ENCODE results near the gene INHBA. TPM values are rescaled to one million over a fixed set of nuclear protein-coding genes. Genes with fewer than 3 reads are reported as not detected.
A peak's percentile ranks its signal among the peaks of the same experiment; 100 is the strongest.

Gene INHBA
- total RNA-seq, 1 donor from 2014 or later = 103 TPM

GRCh38 chr7:41693150-41693997 lies 9.5 kb downstream of the INHBA start:
- TF ChIP-seq EZH2 (IDR thresholded peaks at IDR 0.05; ENCODE audit: insufficient read depth, low read length) = no peak
- peak; percentile 50 for TF ChIP-seq CTCF (IDR thresholded peaks at IDR 0.05; ENCODE audit: insufficient read depth, low read depth, low read length)
- Histone ChIP-seq H3K9ac (ENCODE audit: low read length) (peak overlapping the region; percentile 41), H3K4me2 (ENCODE audit: low read length) (peak overlapping the region; percentile 94), H3K9me3 (ENCODE audit: insufficient read depth, low read depth, low read length) (no peaks in the 10 kb centered on the region), H2AFZ (ENCODE audit: low read depth, low read length) (no peak overlapping the region), H3K27ac (ENCODE audit: low read depth, low read length) (no peak overlapping the region), H3K27me3 (ENCODE audit: insufficient read depth, low read length) (no peaks in the 10 kb centered on the region), H4K20me1 (ENCODE audit: insufficient read depth, low read length) (peaks cover 94% of the 10 kb centered on the region), H3K79me2 (ENCODE audit: insufficient read depth, low read length) (peaks cover 96% of the 10 kb centered on the region), H3K4me1 (ENCODE audit: insufficient read depth, low read length) (peaks cover 39% of the 10 kb centered on the region), H3K4me3 (ENCODE audit: insufficient read depth, low read depth, low read length) (no peak overlapping the region), H3K36me3 (ENCODE audit: insufficient read depth, low read length) (peaks cover 78% of the 10 kb centered on the region)
- H3K4me1 Mint-ChIP-seq (ENCODE audit: low read depth, unreplicated experiment) = peaks cover 65% of the 10 kb centered on the region
- no peak for FAIRE-seq
- no peak for DNase-seq (ENCODE audit: low read depth)
- no peaks in the 10 kb centered on the region for H3K27me3 Mint-ChIP-seq (ENCODE audit: low read depth, unreplicated experiment)
- no peak overlapping the region for H3K4me3 Mint-ChIP-seq (ENCODE audit: unreplicated experiment)
- H3K36me3 Mint-ChIP-seq (ENCODE audit: low read depth, unreplicated experiment) = peaks cover 37% of the 10 kb centered on the region
- no peaks in the 10 kb centered on the region for H3K9me3 Mint-ChIP-seq (ENCODE audit: unreplicated experiment)
- no peak overlapping the region for H3K27ac Mint-ChIP-seq (ENCODE audit: unreplicated experiment)

- DNase-seq (ENCODE audit: low read depth) (no peak), FAIRE-seq (no peak)
- peaks cover 34% of the 10 kb centered on the region for H3K36me3 Mint-ChIP-seq (ENCODE audit: low read depth, unreplicated experiment)
- no peaks in the 10 kb centered on the region for H3K27me3 Mint-ChIP-seq (ENCODE audit: low read depth, unreplicated experiment)
- TF ChIP-seq CTCF (IDR thresholded peaks at IDR 0.05; ENCODE audit: insufficient read depth, low read depth, low read length) = no peak
- no peak for TF ChIP-seq EZH2 (IDR thresholded peaks at IDR 0.05; ENCODE audit: insufficient read depth, low read length)
- H4K20me1 ChIP-seq (ENCODE audit: insufficient read depth, low read length) = peaks cover 89% of the 10 kb centered on the region
- peak overlapping the region; percentile 41 for H3K9ac ChIP-seq (ENCODE audit: low read length)
- H3K27me3 ChIP-seq (ENCODE audit: insufficient read depth, low read length) = no peaks in the 10 kb centered on the region
- H3K27ac ChIP-seq (ENCODE audit: low read depth, low read length) = no peak overlapping the region
- H3K4me1 ChIP-seq (ENCODE audit: insufficient read depth, low read length) = peaks cover 43% of the 10 kb centered on the region
- peaks cover 81% of the 10 kb centered on the region for H3K36me3 ChIP-seq (ENCODE audit: insufficient read depth, low read length)
- H3K79me2 ChIP-seq (ENCODE audit: insufficient read depth, low read length) = peaks cover 85% of the 10 kb centered on the region
- H3K9me3 ChIP-seq (ENCODE audit: insufficient read depth, low read depth, low read length) = no peaks in the 10 kb centered on the region
- no peaks in the 10 kb centered on the region for H3K9me3 Mint-ChIP-seq (ENCODE audit: unreplicated experiment)
- no peak overlapping the region for H2AFZ ChIP-seq (ENCODE audit: low read depth, low read length)
- peak overlapping the region; percentile 12 for H3K4me2 ChIP-seq (ENCODE audit: low read length)
- H3K4me1 Mint-ChIP-seq (ENCODE audit: low read depth, unreplicated experiment) = peaks cover 71% of the 10 kb centered on the region
- H3K4me3 Mint-ChIP-seq (ENCODE audit: unreplicated experiment) = no peak overlapping the region
- H3K4me3 ChIP-seq (ENCODE audit: insufficient read depth, low read depth, low read length) = no peak overlapping the region
- no peak overlapping the region for H3K27ac Mint-ChIP-seq (ENCODE audit: unreplicated experiment)
Measured at GRCh38 chr7:41692251-41692650, 10.6 kb downstream of the INHBA start.
